NCI-H2171 treated with DMSO at 0.1 percent for 48 hours (cell line): ENCODE data around the gene RNF32.
"Not testable (repeated sequence)": the region's sequence is repeated elsewhere in the genome, so short reads cannot be mapped to it uniquely, and the experiment has no call there.

Experiments
- DNase-seq: peaks from one replicate; lab custom pipeline; 2025; lab: John Stamatoyannopoulos, UW

RNF32 gene

GRCh38 chr7:156675721-156676120 lies 35.1 kb downstream of the RNF32 start:
- no peak for DNase-seq

GRCh38 chr7:156676263-156676662 lies 35.7 kb downstream of the RNF32 start:
- no peak for DNase-seq

GRCh38 chr7:156677374-156678054 lies 36.9 kb downstream of the RNF32 start:
- DNase-seq, result no peak

- DNase-seq, result no peak
These were observed 39.7 kb downstream of the RNF32 start for GRCh38 chr7:156680281-156680680.

- no peak for DNase-seq
These were observed 42.4 kb downstream of the RNF32 start for GRCh38 chr7:156682928-156683327.

GRCh38 chr7:156684251-156684650 lies 43.7 kb downstream of the RNF32 start:
- DNase-seq, result no peak

GRCh38 chr7:156684661-156685060 lies 44.1 kb downstream of the RNF32 start:
- DNase-seq, result no peak

GRCh38 chr7:156691764-156692163 lies 51.2 kb downstream of the RNF32 start:
- no peak for DNase-seq

GRCh38 chr7:156692849-156693248 lies 52.3 kb downstream of the RNF32 start:
- DNase-seq, result no peak

GRCh38 chr7:156693627-156694026 lies 53.1 kb downstream of the RNF32 start:
- no peak for DNase-seq

- not testable (repeated sequence) for DNase-seq
These were observed 56.7 kb downstream of the RNF32 start for GRCh38 chr7:156697283-156697682.

GRCh38 chr7:156698512-156698911 lies 57.9 kb downstream of the RNF32 start:
- not testable (repeated sequence) for DNase-seq

- not testable (repeated sequence) for DNase-seq
These were observed 61.2 kb downstream of the RNF32 start for GRCh38 chr7:156701787-156702186.

- DNase-seq, result no peak
These were observed 61.8 kb downstream of the RNF32 start for GRCh38 chr7:156702399-156702798.

GRCh38 chr7:156703209-156703608 lies 62.6 kb downstream of the RNF32 start:
- DNase-seq, result no peak

- DNase-seq, result no peak
These were observed 63.4 kb downstream of the RNF32 start for GRCh38 chr7:156703773-156704482.

GRCh38 chr7:156722043-156722826 lies 81.7 kb downstream of the RNF32 start:
- no peak for DNase-seq

GRCh38 chr7:156725073-156725472 lies 84.5 kb downstream of the RNF32 start:
- DNase-seq, result no peak

GRCh38 chr7:156725936-156726335 lies 85.4 kb downstream of the RNF32 start:
- DNase-seq, result no peak
